ENCODE data around the gene FAU.

The FAU gene

GRCh38 chr11:65134952-65135632 lies 13.2 kb upstream of the FAU start (continued):
- TF ChIP-seq ZNF704 (tag by site-specific recombination; IDR thresholded peaks at IDR 0.05) (no peak), ZNF274 (IDR thresholded peaks at IDR 0.05; ENCODE audit: low read length) (no peak), ZNF274 (tag by site-specific recombination; IDR thresholded peaks at IDR 0.05; ENCODE audit: borderline replicate concordance) (no peak), INSM2 (tag by site-specific recombination; IDR thresholded peaks at IDR 0.05) (no peak), KLF9 (tag by site-specific recombination; IDR thresholded peaks at IDR 0.05; ENCODE audit: low read depth) (no peak), ZNF768 (tag by site-specific recombination; IDR thresholded peaks at IDR 0.05) (no peak), ZSCAN23 (tag by site-specific recombination; IDR thresholded peaks at IDR 0.05) (no peak; the same call in 1 of the 2 replicates), GLIS2 (tag by site-specific recombination; IDR thresholded peaks at IDR 0.05) (no peak; the same call in 1 of the 2 replicates), KLF10 (tag by site-specific recombination; IDR thresholded peaks at IDR 0.05) (no peak), ZNF639 (tag by site-specific recombination; IDR thresholded peaks at IDR 0.05) (no peak), PRDM6 (tag by site-specific recombination; IDR thresholded peaks at IDR 0.05) (no peak), ZNF558 (tag by site-specific recombination; IDR thresholded peaks at IDR 0.05) (no peak), ZNF501 (tag by site-specific recombination; IDR thresholded peaks at IDR 0.05) (no peak), SCRT2 (tag by site-specific recombination; IDR thresholded peaks at IDR 0.05) (no peak), ZNF148 (tag by site-specific recombination; IDR thresholded peaks at IDR 0.05; ENCODE audit: borderline replicate concordance) (no peak), ZNF157 (tag by site-specific recombination; IDR thresholded peaks at IDR 0.05) (no peak), SALL2 (tag by site-specific recombination; IDR thresholded peaks at IDR 0.05; ENCODE audit: borderline replicate concordance) (no peak), ZNF426 (tag by site-specific recombination; IDR thresholded peaks at IDR 0.05) (no peak), ZNF48 (tag by site-specific recombination; IDR thresholded peaks at IDR 0.05) (no peak), ZNF658 (tag by site-specific recombination; IDR thresholded peaks at IDR 0.05) (no peak), ZNF138 (tag by site-specific recombination; IDR thresholded peaks at IDR 0.05; ENCODE audit: borderline replicate concordance) (no peak), GLI4 (tag by site-specific recombination; IDR thresholded peaks at IDR 0.05) (no peak), ZNF391 (tag by site-specific recombination; IDR thresholded peaks at IDR 0.05; ENCODE audit: borderline replicate concordance, low read depth) (0 out of 2 replicates have a peak, but pooled peaks have one; percentile 34), ZNF398 (tag by site-specific recombination; IDR thresholded peaks at IDR 0.05) (no peak), HOXC10 (CRISPR knock-in tag; IDR thresholded peaks at IDR 0.05) (no peak), ZNF785 (tag by site-specific recombination; IDR thresholded peaks at IDR 0.05) (no peak), BCL11B (tag by site-specific recombination; IDR thresholded peaks at IDR 0.05; ENCODE audit: low read depth) (no peak), ZBTB17 (tag by site-specific recombination; IDR thresholded peaks at IDR 0.05) (peak; percentile 18), ZEB2 (tag by site-specific recombination; IDR thresholded peaks at IDR 0.05) (no peak), ZNF10 (tag by site-specific recombination; IDR thresholded peaks at IDR 0.05) (no peak), ZNF530 (tag by site-specific recombination; IDR thresholded peaks at IDR 0.05; ENCODE audit: low read depth) (no peak)

Data from HEK293 (cell line).